GM18870 (cell line): Measurements from ENCODE around the gene TRIM60.
"Not testable (repeated sequence)": the region's sequence is repeated elsewhere in the genome, so short reads cannot be mapped to it uniquely, and the experiment has no call there.

ENCODE experiments used
- ATAC-seq: cut with Tn5 transposase; IDR thresholded peaks from one replicate; pipeline ENCODE4 v1.9.1; 2021; ENCODE audit warnings: moderate library complexity; ENCODE audit not compliant: unreplicated experiment

The TRIM60 gene

GRCh38 chr4:165052627-165053026, 20.8 kb downstream of the TRIM60 start:
- ATAC-seq, result no peak

- no peak for ATAC-seq
Observed at GRCh38 chr4:165053645-165054044, 21.8 kb downstream of the TRIM60 start, which contains the start of gene TRIM75. TRIM75 (plus strand) TSS chr4:165053866; CDS start chr4:165059148, 5,282 bp downstream.

- no peak for ATAC-seq
Observed at GRCh38 chr4:165055601-165056000, 23.8 kb downstream of the TRIM60 start.

DNA sequence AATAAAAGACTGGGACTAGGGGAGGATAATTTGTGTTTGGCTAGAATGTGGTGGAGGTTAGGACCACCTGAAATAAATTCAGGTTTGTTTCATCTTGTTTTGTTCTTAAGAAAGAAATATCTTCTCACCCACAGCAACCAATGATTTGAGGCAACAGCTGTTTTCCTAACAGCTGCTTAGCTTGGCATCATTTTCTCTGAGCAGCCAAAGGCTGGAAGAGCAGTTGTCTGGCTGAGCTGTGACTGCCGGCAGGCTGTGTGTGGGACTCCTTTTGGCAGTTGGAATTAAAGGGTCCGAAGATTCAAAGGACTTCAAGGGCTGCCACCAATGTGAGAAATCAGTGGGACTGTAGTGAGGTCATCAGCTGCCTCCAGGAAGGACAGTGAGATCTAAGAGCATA, 26.9 kb downstream of the TRIM60 start:
- ATAC-seq, result no peak

GRCh38 chr4:165059386-165059785, 27.6 kb downstream of the TRIM60 start:
- ATAC-seq, result no peak

GRCh38 chr4:165060938-165061337, 29.1 kb downstream of the TRIM60 start:
- no peak for ATAC-seq

GRCh38 chr4:165070560-165070959, 38.8 kb downstream of the TRIM60 start:
- peak; percentile 67 for ATAC-seq

DNA sequence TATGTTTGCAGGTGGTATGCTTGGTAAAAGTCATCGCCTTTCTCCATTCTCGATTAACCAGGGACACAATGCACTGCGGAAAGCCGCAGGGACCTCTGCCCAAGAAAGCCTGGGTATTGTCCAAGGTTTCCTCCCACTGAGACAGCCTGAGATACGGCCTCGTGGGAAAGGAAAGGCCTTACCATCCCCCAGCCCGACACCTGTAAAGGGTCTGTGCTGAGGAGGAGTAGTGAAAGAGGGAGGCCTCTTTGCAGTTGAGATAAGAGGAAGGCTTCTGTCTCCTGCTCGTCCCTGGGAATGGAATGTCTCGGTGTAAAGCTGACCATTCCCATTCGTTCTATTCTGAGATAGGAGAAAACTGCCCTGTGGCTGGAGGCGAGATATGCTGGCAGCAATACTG, 41.5 kb downstream of the TRIM60 start:
- not testable (repeated sequence) for ATAC-seq

DNA sequence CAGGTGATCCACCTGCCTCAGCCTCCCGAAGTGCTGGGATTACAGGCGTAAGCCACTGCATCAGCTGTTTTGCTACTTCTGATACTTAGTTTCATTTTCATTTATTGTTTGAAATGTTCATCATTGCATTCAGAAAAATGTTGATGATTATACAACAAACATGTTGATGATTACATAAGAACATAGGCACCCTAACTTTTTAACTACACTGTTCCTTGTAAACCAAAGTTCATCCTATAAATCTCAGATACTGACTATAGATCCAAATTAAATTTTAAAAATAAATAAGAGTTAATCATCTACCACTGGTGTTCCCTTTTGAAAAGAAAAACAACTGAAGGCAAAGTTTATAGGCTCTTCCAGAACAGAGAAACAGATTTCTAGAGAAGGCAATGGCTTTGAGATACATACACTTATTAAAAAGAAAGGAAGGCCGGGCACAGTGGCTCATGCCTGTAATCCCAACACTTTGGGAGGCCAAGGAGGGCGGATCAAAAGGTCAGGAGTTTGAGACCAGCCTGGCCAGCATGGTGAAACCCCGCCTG, 45.3 kb downstream of the TRIM60 start:
- no peak for ATAC-seq

GRCh38 chr4:165079476-165079875, 47.7 kb downstream of the TRIM60 start:
- no peak for ATAC-seq

DNA sequence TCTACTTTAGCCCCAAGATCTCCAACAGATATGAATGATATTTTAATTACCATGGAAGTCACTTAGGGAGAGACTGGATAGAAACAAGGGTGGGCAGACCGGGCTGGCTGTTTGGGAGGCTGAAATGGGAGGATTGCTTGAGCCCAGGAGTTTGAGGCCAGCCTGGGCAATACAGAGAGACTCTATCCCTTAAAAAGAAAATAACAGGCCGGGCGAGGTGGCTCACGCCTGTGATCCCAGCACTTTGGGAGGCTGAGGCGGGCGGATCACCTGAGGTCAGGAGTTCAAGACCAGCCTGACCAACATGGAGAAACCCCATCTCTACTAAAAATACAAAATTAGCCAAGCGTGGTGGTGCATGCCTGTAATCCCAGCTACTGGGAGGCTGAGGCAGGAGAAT, 53.0 kb downstream of the TRIM60 start:
- ATAC-seq, result not testable (repeated sequence)

DNA sequence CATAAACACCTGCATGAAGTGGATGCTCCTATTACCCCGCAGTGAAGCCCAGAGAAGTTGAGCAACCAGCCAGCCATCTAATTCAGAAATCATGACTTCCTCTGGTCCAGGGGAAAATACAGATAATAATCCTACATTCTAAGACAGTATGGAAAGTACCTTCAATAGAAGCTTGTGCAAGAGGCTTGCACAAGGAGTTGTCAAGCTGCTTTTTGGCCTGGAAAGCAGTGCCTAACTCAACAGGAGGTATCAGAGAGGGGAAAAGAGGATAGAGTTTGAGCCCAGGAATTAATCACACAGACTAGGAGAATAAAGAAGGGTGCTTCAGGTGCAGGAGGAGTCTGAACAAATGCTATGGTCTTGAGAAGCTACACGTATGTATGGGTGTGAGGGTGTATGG, 54.1 kb downstream of the TRIM60 start:
- ATAC-seq, result no peak

DNA sequence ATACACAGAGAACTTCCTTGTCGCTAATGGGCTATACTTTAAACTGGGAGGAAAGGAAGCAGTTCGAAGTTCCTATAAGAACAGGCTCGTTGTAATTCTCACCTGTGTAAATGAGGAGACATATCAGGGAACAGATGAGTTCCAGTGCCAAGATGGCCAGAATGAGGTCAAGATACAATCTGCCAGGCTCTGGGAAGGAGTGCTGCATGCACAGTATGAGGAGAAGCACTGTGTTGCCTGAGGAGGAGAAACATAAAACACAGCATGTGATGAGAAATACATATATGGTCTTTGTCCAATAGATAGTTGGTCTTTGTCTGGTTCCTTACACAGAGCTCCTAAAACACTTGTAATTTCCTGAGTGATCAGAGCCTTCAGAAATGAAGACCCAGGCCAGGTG, 56.6 kb downstream of the TRIM60 start:
- ATAC-seq, result no peak
